ENCODE data around the gene IKZF5. TPM values are rescaled to one million over a fixed set of nuclear protein-coding genes. Genes with fewer than 3 reads are reported as not detected.

Gene IKZF5
- total RNA-seq, 1 experiment from 2014 or later = 3.4 TPM

DNA sequence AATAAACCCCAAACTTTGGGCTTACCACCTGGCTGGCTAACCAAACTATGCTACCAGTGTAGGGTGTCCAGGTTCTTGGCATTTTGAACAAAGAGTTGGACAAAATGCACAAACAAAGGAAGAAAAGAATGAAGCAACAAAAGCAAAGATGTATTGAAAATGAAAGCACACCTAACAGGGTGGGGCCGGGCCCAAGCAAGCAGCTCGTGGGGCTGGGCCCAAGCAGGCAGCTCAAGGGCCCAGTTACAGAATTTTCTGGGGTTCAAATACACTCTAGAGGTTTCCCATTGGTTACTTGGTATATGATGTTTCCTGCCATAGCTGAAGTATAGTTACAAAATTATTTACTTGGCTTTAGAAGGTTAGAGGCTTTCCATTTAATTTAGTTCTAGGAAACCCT lies 15.9 kb upstream of the IKZF5 start:
- no peak overlapping the region for H3K4me3 ChIP-seq (ENCODE audit: insufficient read depth, low read depth, low read length)
- H3K36me3 ChIP-seq (replicated peaks; ENCODE audit: control insufficient read depth, insufficient read depth, low read length) = no peaks in the 10 kb centered on the region
- DNase-seq = no peak
- no peaks in the 10 kb centered on the region for H3K27me3 ChIP-seq (ENCODE audit: control insufficient read depth, insufficient read depth, low read length)

GRCh38 chr10:123021517-123021916 lies 12.9 kb upstream of the IKZF5 start:
- no peaks in the 10 kb centered on the region for H3K27me3 ChIP-seq (ENCODE audit: control insufficient read depth, insufficient read depth, low read length)
- DNase-seq = no peak
- no peak overlapping the region for H3K4me3 ChIP-seq (ENCODE audit: insufficient read depth, low read depth, low read length)
- H3K36me3 ChIP-seq (replicated peaks; ENCODE audit: control insufficient read depth, insufficient read depth, low read length) = no peaks in the 10 kb centered on the region

DNA sequence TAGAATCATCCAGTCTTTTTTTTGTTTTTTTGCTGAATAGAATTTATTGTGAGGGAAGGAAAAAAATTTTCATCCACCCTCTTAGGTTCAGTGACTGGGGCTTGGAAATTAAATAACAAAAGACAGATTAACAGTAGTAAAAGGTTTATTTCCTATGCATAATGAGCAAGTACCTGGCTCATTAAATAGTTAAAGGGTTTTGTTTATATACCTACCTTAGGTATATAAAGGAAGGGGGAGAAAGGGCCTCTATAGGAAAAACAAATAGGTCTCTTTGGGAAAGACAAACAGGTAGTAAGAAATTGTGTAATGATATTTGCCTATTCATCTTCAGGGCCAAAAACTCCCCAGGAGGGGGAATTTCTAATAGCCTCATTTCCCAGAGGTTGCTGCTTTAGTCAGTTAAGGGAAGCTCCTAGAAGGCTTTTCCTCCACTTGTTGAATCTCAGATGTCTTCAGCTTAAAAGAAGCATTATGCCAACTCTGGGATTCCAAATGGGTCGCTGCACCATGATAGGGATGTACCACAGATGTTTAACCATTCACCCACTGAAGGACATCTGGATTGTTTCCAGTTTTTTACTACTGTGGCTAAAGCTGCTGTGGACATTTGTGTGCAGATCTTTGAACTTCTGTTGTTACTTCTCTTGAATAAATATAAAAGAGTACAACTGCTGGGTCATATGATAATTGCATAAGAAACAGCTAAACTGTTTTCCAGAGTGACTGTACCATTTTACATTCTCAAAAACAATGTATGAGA lies 11.5 kb upstream of the IKZF5 start:
- Histone ChIP-seq H3K4me3 (ENCODE audit: insufficient read depth, low read depth, low read length) (no peak overlapping the region), H3K27me3 (ENCODE audit: control insufficient read depth, insufficient read depth, low read length) (no peaks in the 10 kb centered on the region)
- DNase-seq = no peak

GRCh38 chr10:123019264-123019663 lies 10.7 kb upstream of the IKZF5 start:
- Histone ChIP-seq H3K36me3 (replicated peaks; ENCODE audit: control insufficient read depth, insufficient read depth, low read length) (no peaks in the 10 kb centered on the region), H3K4me3 (ENCODE audit: insufficient read depth, low read depth, low read length) (no peak overlapping the region), H3K27me3 (ENCODE audit: control insufficient read depth, insufficient read depth, low read length) (no peaks in the 10 kb centered on the region)
- DNase-seq = no peak

More for the DNA sequence above, 11.5 kb upstream of the IKZF5 start:
- no peaks in the 10 kb centered on the region for H3K36me3 ChIP-seq (replicated peaks; ENCODE audit: control insufficient read depth, insufficient read depth, low read length)

DNA sequence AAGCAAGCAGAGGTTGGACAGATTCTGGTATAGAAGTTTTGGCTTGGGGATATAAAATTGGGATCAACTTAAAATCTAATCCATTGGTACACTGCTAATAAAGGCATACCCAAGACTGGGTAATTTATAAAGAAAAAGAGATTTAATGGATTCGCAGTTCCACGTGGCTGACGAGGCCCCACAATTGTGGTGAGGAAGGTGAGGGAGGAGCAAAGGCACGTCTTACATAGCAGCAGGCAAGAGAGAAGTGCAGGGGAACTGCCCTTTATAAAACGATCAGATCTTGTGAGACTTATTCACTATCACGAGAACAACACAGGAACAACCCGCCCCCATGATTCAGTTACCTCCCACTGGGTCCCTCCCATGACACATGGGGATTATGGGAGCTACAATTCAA lies 9.9 kb upstream of the IKZF5 start:
- H3K36me3 ChIP-seq (replicated peaks; ENCODE audit: control insufficient read depth, insufficient read depth, low read length) = no peaks in the 10 kb centered on the region
- no peak overlapping the region for H3K4me3 ChIP-seq (ENCODE audit: insufficient read depth, low read depth, low read length)
- DNase-seq = no peak
- no peaks in the 10 kb centered on the region for H3K27me3 ChIP-seq (ENCODE audit: control insufficient read depth, insufficient read depth, low read length)

- DNase-seq = no peak
- H3K36me3 ChIP-seq (replicated peaks; ENCODE audit: control insufficient read depth, insufficient read depth, low read length) = no peaks in the 10 kb centered on the region
- no peak overlapping the region for H3K4me3 ChIP-seq (ENCODE audit: insufficient read depth, low read depth, low read length)
- no peaks in the 10 kb centered on the region; the same call in 1 of the 2 replicates for H3K27me3 ChIP-seq (ENCODE audit: control insufficient read depth, insufficient read depth, low read length)
Measured at GRCh38 chr10:123017421-123018165, 9.0 kb upstream of the IKZF5 start.

DNA sequence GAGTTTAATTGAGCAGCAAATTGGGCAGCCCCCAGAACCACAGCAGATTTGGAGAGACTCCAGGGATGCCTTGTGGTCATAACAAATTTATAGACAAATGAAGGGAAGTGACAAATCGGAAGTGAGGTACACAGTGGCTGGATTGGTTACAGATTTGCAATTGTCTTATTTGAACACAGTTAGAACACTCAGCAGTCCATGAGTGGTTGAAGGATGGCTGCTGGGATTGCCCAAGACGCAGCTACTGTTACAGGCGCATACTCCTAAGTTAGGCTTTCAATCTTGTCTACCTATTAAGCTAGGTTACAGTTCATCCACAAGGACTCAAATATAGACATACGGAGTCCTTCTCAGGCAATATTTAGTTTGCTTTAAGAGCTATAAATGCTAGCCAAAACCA lies 7.6 kb upstream of the IKZF5 start:
- H3K27me3 ChIP-seq (ENCODE audit: control insufficient read depth, insufficient read depth, low read length) = no peaks in the 10 kb centered on the region; the same call in 1 of the 2 replicates
- H3K36me3 ChIP-seq (replicated peaks; ENCODE audit: control insufficient read depth, insufficient read depth, low read length) = no peaks in the 10 kb centered on the region
- H3K4me3 ChIP-seq (ENCODE audit: insufficient read depth, low read depth, low read length) = no peak overlapping the region
- no peak for DNase-seq

GRCh38 chr10:123014772-123015171 lies 6.2 kb upstream of the IKZF5 start:
- Histone ChIP-seq H3K36me3 (replicated peaks; ENCODE audit: control insufficient read depth, insufficient read depth, low read length) (no peaks in the 10 kb centered on the region), H3K27me3 (ENCODE audit: control insufficient read depth, insufficient read depth, low read length) (peaks cover 6% of the 10 kb centered on the region; the same call in 1 of the 2 replicates), H3K4me3 (ENCODE audit: insufficient read depth, low read depth, low read length) (no peak overlapping the region)
- DNase-seq = no peak

DNA sequence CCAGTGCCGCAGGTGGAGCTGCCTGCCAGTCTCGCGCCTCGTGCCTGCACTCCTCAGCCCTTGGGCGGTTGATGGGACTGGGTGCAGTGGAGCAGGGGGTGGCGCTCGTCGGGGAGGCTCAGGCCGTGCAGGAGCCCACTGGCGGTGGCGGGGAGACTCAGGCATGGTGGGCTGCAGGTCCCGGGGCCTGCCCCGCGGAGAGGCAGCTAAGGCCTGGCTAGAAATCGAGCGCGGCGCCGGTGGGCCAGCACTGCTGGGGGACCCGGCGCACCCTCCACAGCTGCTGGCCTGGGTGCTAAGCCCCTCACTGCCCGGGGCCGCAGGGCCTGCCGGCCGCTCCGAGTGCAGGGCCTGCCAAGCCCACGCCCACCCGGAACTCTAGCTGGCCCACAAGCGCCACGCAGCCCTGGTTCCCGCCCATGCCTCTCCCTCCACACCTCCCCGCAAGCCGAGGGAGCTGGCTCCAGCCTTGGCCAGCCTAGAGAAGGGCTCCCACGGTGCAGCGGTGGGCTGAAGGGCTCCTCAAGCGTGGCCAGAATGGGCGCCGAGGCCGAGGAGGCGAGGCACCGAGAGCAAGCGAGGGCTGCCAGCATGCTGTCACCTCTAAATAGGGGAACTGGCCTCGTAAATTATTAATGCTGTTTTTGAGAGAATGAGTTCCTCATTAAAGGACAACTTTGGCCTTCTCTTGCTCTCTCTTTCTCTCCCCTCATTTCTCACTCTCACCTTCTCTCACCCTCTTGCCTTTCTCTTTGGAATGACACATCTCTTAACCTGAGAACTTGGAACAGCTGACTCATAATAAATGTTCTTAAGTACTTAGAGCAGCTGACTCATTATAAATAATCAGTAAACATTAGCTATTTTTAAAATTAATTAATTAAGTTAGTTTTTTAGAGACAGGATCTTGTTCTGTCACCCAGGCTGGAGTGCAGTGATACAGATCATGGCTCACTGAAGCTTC lies 5.1 kb upstream of the IKZF5 start:
- no peak for DNase-seq
- Histone ChIP-seq H3K27me3 (ENCODE audit: control insufficient read depth, insufficient read depth, low read length) (peaks cover 13% of the 10 kb centered on the region), H3K4me3 (ENCODE audit: insufficient read depth, low read depth, low read length) (no peak overlapping the region), H3K36me3 (replicated peaks; ENCODE audit: control insufficient read depth, insufficient read depth, low read length) (no peaks in the 10 kb centered on the region)

DNA sequence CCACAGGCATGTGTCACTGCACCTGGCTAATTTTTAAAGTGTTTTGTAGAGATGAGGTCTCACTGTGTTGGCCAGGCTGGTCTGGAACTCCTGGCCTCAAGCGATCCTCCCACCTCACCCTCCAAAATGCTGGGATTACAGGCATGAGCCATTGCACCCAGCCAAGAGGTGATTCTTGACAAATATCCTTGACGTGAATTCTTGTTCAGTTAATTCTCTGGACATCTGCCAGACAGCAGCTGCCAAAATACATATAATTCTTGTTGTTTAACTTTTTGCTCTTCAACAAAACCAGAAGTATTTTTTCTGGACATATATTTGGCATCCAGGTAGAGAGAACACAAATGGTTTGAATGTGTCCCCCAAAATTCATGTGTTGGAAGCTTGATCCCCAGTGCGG lies 3.4 kb upstream of the IKZF5 start:
- no peak for DNase-seq
- no peaks in the 10 kb centered on the region for H3K36me3 ChIP-seq (replicated peaks; ENCODE audit: control insufficient read depth, insufficient read depth, low read length)

DNA sequence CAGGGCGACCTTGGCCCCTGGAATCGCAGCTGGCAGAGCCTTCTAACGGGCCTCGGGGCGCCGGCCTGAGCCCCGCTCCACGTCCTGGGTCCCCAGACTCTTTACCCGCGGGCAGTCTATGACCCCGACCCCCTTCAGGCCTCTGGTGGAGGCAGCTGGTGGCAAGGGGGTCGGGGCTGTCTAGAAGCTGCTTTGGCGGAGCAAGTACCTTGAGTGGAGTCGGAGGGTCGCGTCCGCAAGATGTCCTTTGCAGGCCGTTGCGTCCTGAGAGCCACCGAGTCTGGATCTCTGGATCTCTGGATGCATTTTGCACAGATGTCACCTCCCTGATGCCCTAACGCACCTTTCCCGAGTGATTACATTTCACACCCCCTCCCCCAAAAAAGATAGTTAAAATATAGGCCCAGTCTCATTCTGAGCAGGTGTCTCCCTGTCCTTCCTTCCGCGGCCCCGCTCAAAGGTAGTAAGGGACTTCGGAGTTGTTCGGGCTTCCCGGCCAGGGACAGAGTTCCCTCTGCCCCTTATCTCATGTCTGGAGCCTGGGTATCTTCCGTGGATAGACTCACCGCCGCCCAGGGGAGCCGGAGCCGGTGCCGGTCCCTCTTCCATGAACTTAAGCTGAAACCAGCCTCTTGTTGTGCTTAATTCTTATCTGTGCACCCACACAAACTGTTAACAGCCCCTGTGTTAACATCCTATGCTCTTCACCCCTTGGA lies 668 bp upstream of the IKZF5 start:
- DNase-seq = peak; percentile 68
- Histone ChIP-seq H3K27me3 (ENCODE audit: control insufficient read depth, insufficient read depth, low read length) (peaks cover 13% of the 10 kb centered on the region), H3K36me3 (replicated peaks; ENCODE audit: control insufficient read depth, insufficient read depth, low read length) (no peaks in the 10 kb centered on the region), H3K4me3 (ENCODE audit: insufficient read depth, low read depth, low read length) (peak overlapping the region; percentile 89)

More for the DNA sequence above, 3.4 kb upstream of the IKZF5 start:
- Histone ChIP-seq H3K27me3 (ENCODE audit: control insufficient read depth, insufficient read depth, low read length) (peaks cover 13% of the 10 kb centered on the region), H3K4me3 (ENCODE audit: insufficient read depth, low read depth, low read length) (no peak overlapping the region)

DNA sequence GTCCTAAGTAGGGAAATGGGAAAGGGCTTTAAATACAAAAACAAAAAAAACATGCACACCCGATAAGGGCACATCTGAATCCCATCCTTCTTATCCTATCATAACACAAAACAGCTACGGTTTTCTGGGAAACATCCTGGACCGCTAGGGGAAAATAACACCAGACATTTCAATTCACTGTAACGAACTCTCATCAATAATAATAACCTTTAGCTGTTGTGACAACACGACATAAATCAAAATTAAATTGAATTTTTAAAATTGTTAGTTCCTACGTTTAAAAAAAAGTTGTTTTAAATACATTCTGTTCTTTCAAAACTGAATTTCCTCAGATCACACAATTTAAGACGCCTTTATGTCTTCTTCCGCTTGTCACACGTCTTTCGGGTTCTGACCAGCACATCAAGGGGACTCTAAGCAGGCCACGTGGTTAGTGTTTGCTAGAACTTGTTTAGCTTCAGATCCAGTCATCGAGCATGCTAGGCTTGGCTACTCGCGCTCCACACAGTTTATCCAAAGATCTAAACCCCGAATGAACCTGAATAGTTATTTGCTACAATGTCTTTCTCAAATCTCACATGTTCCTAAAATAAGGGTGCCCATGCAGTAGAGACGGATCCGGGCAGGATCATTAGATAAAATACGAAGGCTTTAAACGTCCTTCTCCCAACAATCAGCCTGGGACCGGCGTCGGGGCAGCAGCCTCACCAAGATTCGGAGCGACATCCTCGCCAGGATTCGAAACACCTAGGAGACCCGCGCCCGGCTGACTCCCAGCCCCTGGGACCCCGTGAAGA lies 839 bp downstream of the IKZF5 start:
- peaks cover 13% of the 10 kb centered on the region for H3K27me3 ChIP-seq (ENCODE audit: control insufficient read depth, insufficient read depth, low read length)
- peak; percentile 58 for DNase-seq

DNA sequence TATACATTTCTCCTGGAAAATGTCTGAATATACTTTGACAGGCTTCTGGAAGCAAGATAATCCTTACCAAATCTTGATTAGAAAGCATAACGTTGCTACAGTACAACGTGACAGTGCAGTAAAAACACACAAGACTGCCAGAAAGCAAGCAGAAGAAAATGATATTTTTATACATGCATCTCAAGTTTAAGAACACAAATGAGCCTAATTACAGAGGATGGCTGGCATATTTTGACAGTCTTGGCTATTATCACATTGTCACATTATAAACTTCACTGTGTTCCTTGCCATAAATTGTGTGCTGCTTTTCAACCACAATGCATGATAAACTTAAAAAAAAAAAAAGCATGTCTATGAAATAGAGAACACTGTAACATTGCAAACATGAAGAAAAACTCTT lies 4.3 kb downstream of the IKZF5 start:
- Histone ChIP-seq H3K36me3 (replicated peaks; ENCODE audit: control insufficient read depth, insufficient read depth, low read length) (no peaks in the 10 kb centered on the region), H3K27me3 (ENCODE audit: control insufficient read depth, insufficient read depth, low read length) (peaks cover 2% of the 10 kb centered on the region), H3K4me3 (ENCODE audit: insufficient read depth, low read depth, low read length) (no peak overlapping the region)
- no peak for DNase-seq

More for the DNA sequence above, 839 bp downstream of the IKZF5 start:
- H3K36me3 ChIP-seq (replicated peaks; ENCODE audit: control insufficient read depth, insufficient read depth, low read length) = no peaks in the 10 kb centered on the region
- H3K4me3 ChIP-seq (ENCODE audit: insufficient read depth, low read depth, low read length) = peak overlapping the region; percentile 89
